HepG2 (cell line): ENCODE results near the gene EHD1. TPM values are rescaled to one million over a fixed set of nuclear protein-coding genes. Genes with fewer than 3 reads are reported as not detected.
A peak's percentile ranks its signal among the peaks of the same experiment; 100 is the strongest.

Experiments used
- FOXO1 ChIP-seq: sonication (generic); formaldehyde crosslinking; IDR thresholded peaks from 2 replicates; pipeline ENCODE4 v1.4.0; 2020; ENCODE audit warnings: missing genetic modification reagents
- GMEB1 ChIP-seq: sonication (generic); formaldehyde crosslinking; IDR thresholded peaks from 2 replicates; pipeline ENCODE4 v1.5.1; 2020; ENCODE audit warnings: missing genetic modification reagents, mild to moderate bottlenecking, borderline replicate concordance
- HDAC2 ChIP-seq: sonication (generic); formaldehyde crosslinking; IDR thresholded peaks from 2 replicates; pipeline ENCODE4 v1.4.0; 2020; ENCODE audit warnings: missing genetic modification reagents
- HINFP ChIP-seq: sonication (generic); formaldehyde crosslinking; IDR thresholded peaks from 2 replicates; pipeline ENCODE4 v1.4.0; 2020; ENCODE audit warnings: low read depth, mild to moderate bottlenecking, missing genetic modification reagents
- HNF4G ChIP-seq, 2 experiments: sonication (generic) in 1 of 2; formaldehyde crosslinking in 1 of 2; IDR thresholded peaks; 2 replicates each; pipeline versions ENCODE4 v1.4.0 to v1.6.1; 2011 to 2020; ENCODE audit warnings: borderline replicate concordance in 2 of 2, low read depth in 2 of 2, mild to moderate bottlenecking in 2 of 2, low read length in 1 of 2, missing genetic modification reagents in 1 of 2, moderate library complexity in 1 of 2
- IRF9 ChIP-seq: sonication (generic); formaldehyde crosslinking; IDR thresholded peaks from 2 replicates; pipeline ENCODE4 v1.8.0; 2022; ENCODE audit warnings: missing genetic modification reagents, mild to moderate bottlenecking, borderline replicate concordance
- MTA1 ChIP-seq: sonication (generic); formaldehyde crosslinking; IDR thresholded peaks from 2 replicates; pipeline ENCODE4 v1.4.0; 2020; ENCODE audit warnings: missing genetic modification reagents, mild to moderate bottlenecking, borderline replicate concordance
- SAP130 ChIP-seq: IDR thresholded peaks from 2 replicates; pipeline ENCODE4 v1.6.1; 2016; ENCODE audit warnings: low read depth
- USF2 ChIP-seq, 2 experiments: sonication (generic) in 1 of 2; formaldehyde crosslinking in 1 of 2; IDR thresholded peaks; 2 replicates each; pipeline versions ENCODE4 v1.5.1 to v1.6.1; 2011 to 2020; ENCODE audit warnings: borderline replicate concordance in 1 of 2, low read depth in 1 of 2, low read length in 1 of 2, mild to moderate bottlenecking in 1 of 2, missing genetic modification reagents in 1 of 2, moderate library complexity in 1 of 2
- ZBTB14 ChIP-seq: sonication (generic); formaldehyde crosslinking; IDR thresholded peaks from 2 replicates; pipeline ENCODE4 v1.4.0; 2020; ENCODE audit warnings: missing genetic modification reagents
- ZBTB42 ChIP-seq: sonication (generic); formaldehyde crosslinking; IDR thresholded peaks from 2 replicates; pipeline ENCODE4 v1.5.0; 2020; ENCODE audit warnings: mild to moderate bottlenecking, missing genetic modification reagents
- ZC3H4 ChIP-seq: sonication (generic); formaldehyde crosslinking; IDR thresholded peaks from 2 replicates; pipeline ENCODE4 v1.4.0; 2020; ENCODE audit warnings: missing genetic modification reagents, borderline replicate concordance
- ZNF205 ChIP-seq: IDR thresholded peaks from 2 replicates; pipeline ENCODE4 v1.6.1; 2018; ENCODE audit warnings: missing biosample characterization, missing genetic modification reagents
- ZNF704 ChIP-seq: sonication (generic); formaldehyde crosslinking; IDR thresholded peaks from 2 replicates; pipeline ENCODE4 v1.8.1; 2023; ENCODE audit warnings: mild to moderate bottlenecking, inconsistent platforms, moderate library complexity, missing genetic modification reagents, borderline replicate concordance
- ZNF784 ChIP-seq: sonication (generic); formaldehyde crosslinking; IDR thresholded peaks from 2 replicates; pipeline ENCODE4 v1.5.1; 2020; ENCODE audit warnings: missing genetic modification reagents, mild to moderate bottlenecking, borderline replicate concordance
- polyA plus RNA-seq, 8 experiments: library from polyadenylated mRNA; depleted of rRNA in 3 of 8; stranded (reverse) in 7 of 8; unstranded in 1 of 8; fragments of >200 nt; fragmentation: Illumina TruSeq in 4 of 8; extraction: Trizol in 4 of 8; gene quantifications; 2 replicates each; pipeline versions ENCODE4 v1.2.1 to v1.2.3, GENCODE V29; 2011 to 2016; ENCODE audit warnings: low read depth in 4 of 8, missing spikeins in 1 of 8, mixed read lengths in 1 of 8; ENCODE audit not compliant: insufficient read depth in 1 of 8
- total RNA-seq, 5 experiments: library from RNA; depleted of rRNA; stranded (reverse); fragments of >200 nt; fragmentation: Illumina TruSeq; extraction: Trizol; gene quantifications; 2 replicates each; pipeline ENCODE4 v1.2.3, GENCODE V29; 2016; ENCODE audit warnings: low read depth in 1 of 5

EHD1 gene
- total and polyA plus RNA-seq, 2 of the 13 experiments (the other 11 are each of a cell fraction or from before 2014, with no cell fraction given): 23.6 to 26.6 TPM

GRCh38 chr11:64923944-64924909 is 45.8 kb upstream of the EHD1 start, which contains the start of gene PPP2R5B (continued):
- peak; percentile 90 for TF ChIP-seq GMEB1
- peak; percentile 45; the same call in 1 of the 2 replicates for TF ChIP-seq HDAC2
- no peak for TF ChIP-seq HINFP
- no peak for TF ChIP-seq ZBTB14 (CRISPR knock-in tag)
- TF ChIP-seq ZBTB42 (CRISPR knock-in tag): no peak
- TF ChIP-seq ZNF205 (CRISPR knock-in tag): 0 out of 2 replicates have a peak, but pooled peaks have one; percentile 40
- TF ChIP-seq HNF4G (IDR thresholded peaks at IDR 0.05; ENCODE audit: borderline replicate concordance, low read depth, low read length): peak; percentile 43; the same call in 1 of the 2 replicates
- peak; percentile 20; the same call in 1 of the 2 replicates for TF ChIP-seq HNF4G (CRISPR knock-in tag; IDR thresholded peaks at IDR 0.05; ENCODE audit: borderline replicate concordance, low read depth)
- 0 out of 2 replicates have a peak, but pooled peaks have one; percentile 48 for TF ChIP-seq ZNF704
- TF ChIP-seq ZNF784 (CRISPR knock-in tag): 0 out of 2 replicates have a peak, but pooled peaks have one; percentile 26
- TF ChIP-seq USF2 (IDR thresholded peaks at IDR 0.05; ENCODE audit: low read depth, low read length): no peak
- no peak for TF ChIP-seq USF2 (CRISPR knock-in tag; IDR thresholded peaks at IDR 0.05; ENCODE audit: borderline replicate concordance)
- no peak for TF ChIP-seq MTA1 (CRISPR knock-in tag)
- no peak for TF ChIP-seq ZC3H4
- TF ChIP-seq IRF9: 0 out of 2 replicates have a peak, but pooled peaks have one; percentile 36
- TF ChIP-seq FOXO1 (CRISPR knock-in tag): peak; percentile 8; the same call in 1 of the 2 replicates
- TF ChIP-seq SAP130 (CRISPR knock-in tag): peak; percentile 94
